Fibroblast of the conjunctiva (primary cell): ENCODE measurements around the gene ZNF664.

ENCODE experiments used
- DNase-seq: peaks from one replicate; pipeline ENCODE4 v3.0.0-alpha.2; 2010; ENCODE audit warnings: low read depth

The ZNF664 gene

DNA sequence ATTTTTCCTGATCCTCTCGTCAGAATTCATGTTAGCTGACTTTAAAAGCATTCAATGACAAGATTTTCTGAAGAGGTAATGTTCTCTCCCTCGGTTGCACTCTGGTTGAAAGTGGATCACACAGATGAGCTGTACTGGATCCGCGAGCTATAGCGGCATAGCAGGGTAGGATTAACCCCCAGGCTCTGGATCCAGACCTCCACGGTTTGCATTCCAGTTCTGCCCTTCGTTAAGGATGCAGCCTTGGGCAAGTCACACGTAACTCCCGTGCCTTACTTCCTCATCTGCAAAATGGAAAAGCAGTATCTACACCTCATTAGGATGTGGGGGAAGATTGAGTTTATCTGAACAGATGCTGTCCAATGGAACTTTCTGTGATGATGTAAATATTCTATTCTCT is 14.1 kb upstream of the ZNF664 start:
- no peak for DNase-seq

DNA sequence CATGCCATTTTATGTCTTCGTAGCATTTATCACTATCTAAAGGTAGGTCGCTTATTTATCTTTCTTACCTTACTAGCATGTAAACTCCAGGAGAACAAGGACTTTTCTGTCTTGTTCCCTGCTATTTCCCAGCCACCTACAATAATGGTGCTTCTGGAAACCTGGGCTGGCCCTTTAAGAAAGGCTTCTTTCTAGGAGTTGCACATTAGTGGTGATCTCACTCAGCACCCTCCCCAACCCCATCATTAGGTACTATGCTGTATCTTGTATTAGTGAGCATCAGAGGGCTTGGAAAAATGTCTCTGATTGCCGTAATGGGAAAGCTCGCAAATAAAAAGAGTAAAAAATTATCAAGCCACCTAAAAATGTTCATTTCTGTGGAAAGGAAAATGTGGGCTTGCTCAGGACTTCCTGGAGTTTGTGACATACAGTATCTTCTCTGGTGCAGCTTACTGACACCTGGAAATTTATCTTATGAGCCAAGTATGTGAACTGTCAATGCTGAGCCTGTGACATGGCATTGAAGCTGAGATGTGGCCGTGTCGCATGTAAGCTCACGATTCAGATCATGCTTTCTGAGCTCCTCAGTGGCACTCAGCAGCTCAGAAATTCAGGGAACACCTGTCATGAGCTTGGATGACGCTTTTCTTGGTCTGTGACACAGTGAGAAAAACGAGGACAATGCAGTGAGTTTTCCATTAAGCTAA is 12.8 kb upstream of the ZNF664 start:
- DNase-seq = no peak

DNA sequence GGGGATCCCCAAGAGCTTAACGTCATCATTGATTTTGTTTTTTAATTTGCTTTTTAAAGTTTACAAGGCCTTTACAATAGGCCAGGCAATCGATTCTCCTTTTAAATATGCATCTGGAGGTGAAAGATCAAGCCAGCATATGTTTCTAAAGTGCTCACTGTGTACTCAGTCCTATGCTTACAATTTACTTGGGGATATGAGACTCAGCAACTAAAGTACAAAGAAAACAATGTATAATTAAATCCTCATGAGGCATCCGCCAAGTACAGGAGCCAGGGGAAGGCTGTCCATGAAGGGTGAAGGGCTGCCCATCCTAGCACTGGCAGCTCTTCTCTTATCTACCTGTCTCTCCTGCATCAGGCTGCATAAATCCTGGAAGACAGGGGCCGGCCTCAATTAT is 12.2 kb upstream of the ZNF664 start:
- no peak for DNase-seq

DNA sequence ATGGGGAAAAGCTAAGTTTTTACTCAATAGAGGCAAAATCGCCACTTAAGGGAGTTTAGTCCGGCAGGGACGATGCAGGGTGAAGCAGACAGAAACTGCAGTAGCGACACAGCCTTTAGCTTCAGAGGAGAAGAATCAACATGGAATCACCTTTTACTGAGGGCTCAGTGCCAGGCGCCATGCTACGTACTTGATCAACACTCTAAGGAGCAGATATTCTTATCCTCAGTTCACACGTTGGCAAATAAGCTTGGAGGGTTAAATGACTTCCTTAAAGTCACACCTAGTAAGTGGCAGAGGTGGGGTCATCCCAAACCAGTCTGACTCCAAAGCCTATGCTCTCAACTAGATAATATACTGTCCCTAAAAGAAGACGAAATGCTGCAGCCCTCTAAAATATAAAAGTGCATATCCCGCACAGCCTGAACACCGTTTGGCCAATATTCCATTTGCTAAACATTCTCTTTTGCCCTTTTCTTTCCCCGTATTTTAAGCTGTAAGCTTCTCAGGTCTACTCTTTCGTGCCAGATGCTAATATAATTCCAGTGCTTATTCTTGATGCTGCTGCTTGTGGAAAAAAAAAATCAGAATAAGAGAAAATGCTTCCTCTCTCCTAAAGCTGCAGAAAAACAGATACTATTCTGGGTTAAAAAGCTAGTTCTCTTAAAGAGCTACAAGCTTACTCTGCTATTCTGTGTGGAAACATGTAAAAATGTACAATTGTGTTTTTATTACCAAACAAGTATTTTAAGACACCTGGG is 11.2 kb upstream of the ZNF664 start:
- DNase-seq = no peak

DNA sequence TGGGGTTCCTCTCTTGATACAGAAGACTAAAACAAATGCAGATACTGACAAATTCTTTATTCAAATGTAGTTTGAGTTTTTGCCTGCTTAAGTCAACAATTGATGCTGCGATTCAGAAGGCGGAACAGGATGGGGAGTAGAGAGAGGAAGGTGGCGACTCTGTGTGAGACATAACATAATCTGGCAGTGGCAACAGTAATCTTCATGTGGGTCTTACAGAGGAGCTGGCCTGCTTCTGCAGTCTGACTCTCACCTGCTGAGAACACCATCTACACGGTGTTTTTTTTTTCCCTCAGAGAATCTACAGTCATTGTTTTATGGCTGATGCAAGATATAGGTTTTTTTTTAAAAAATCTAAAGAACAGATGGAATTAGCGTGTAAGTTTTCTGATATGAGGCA is 10.5 kb upstream of the ZNF664 start:
- DNase-seq = no peak

DNA sequence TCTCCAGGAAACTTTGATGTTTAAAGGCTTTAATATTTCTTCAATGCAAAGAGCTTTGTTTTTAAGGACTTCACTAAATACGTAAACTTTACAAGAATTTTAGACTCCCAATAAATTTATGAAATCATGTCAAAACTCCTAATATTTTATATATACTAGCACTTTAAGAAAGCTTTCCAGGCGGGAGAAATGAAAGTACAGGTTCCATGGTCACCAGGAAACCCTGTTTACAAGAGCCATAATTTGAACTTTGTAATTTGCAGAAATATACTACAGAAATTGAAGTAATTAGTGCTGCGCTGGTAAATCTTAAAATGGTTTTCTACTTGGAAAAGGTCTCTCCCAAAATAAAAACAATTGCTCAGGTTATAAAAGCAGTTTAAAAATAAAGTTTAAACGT is 9.2 kb upstream of the ZNF664 start:
- DNase-seq = no peak

DNA sequence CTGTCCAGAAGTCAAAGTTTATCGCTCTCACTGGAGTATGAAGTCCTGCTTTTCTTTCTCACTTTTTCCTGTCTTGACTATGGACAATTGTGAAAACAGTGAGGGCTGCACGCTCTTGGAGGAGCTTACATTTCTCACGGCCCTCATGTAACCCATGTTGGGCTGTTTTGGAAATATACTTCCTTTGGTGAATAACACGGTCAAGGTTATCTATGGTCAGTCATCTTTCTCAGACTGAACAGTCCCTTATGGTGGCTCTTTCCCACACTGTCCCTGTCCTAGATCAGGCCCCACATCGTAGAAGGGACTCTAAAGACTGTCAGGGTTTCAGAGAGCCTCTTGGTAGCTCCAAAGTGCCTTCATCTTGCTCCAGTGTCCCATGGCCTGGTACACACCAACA is 7.6 kb upstream of the ZNF664 start:
- DNase-seq = no peak

DNA sequence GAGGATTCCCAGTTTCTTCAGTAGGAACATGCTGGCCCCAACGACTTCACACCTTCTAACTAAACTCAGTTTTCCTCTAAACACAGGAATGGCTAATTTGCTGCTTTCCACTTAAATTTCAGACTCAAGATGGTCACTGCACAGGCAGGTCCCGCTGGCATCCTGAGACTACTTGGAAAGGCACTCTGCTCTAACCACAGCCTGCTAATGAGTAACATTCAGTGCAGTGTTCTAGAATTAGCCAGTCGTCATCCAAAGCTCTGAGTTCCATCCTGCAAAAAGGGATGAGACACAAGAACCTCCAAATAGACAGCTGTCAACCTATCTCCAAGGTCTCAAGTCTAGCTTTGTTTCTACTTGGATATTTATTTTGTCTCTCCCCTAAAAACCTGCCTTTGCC is 6.4 kb upstream of the ZNF664 start:
- DNase-seq = no peak

DNA sequence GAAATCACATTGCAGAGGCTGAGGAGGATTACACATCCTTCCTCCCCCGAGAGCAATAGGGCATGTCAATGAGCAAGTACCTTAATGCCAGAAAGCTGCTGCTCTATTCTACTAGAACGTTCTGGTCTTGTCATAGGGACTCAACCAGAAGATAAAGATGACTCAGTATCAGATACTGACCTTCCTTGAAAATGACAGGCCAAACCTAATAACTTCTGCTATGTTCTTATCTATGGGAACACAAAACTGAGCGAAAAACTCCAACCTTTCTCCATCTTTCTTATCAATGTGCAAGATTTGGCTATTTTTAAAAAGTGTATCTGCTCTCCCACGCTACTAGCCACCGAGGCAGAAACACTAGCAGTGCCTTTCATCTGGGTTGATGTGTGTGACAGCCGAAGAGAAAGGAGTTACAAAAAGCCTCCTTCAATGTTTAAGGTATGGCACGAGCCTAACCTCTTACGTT is 5.9 kb upstream of the ZNF664 start:
- no peak for DNase-seq

DNA sequence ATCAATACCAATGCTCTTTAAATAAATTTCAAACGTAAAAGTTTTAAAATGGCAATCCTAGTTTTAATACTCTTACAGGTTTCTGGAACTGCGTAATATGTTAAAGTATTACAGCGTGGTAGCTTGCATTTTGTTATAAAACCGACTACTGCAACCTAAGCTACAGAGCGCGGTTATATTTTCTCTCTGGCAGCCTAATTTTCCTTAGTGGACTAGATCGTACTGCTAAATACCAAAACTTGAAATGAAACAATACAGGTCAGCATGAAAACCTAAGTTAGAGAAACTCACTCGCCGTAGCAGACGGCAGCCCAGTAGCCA is 1.6 kb upstream of the ZNF664 start:
- DNase-seq = no peak

DNA sequence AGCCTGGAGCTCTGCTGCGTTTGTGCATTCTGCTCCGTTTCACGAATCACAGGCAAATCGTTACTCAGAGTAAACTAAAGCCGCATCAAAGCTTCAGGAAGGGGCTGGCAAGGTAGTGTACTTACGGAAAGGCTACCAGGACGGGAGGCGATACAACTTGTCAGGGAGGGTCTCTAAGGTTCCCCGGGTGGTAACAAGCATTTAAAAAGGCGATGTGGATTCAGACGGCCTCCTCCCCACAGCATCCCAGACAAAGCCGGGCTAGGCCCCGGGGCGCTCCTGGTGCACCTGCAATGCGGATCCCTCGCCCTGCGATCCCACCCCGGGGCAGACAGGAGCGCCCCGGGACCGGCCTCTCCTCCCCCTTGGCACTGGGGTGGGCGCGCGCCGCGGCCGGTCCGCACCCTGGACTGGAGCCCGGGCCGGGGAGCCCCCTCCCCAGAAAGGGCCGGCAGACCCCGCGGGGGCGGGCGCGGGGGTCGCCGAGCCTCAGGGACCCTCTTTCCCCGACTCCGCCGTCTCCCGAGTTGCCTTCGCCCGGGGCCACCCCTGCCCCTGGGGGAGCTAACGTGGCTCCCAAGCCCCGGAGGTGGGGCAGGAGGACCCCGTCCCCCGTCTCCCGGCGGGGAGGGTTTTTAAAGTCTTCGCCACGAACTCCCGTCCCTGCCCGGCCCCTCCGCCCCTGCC is 1.1 kb upstream of the ZNF664 start:
- DNase-seq = no peak

DNA sequence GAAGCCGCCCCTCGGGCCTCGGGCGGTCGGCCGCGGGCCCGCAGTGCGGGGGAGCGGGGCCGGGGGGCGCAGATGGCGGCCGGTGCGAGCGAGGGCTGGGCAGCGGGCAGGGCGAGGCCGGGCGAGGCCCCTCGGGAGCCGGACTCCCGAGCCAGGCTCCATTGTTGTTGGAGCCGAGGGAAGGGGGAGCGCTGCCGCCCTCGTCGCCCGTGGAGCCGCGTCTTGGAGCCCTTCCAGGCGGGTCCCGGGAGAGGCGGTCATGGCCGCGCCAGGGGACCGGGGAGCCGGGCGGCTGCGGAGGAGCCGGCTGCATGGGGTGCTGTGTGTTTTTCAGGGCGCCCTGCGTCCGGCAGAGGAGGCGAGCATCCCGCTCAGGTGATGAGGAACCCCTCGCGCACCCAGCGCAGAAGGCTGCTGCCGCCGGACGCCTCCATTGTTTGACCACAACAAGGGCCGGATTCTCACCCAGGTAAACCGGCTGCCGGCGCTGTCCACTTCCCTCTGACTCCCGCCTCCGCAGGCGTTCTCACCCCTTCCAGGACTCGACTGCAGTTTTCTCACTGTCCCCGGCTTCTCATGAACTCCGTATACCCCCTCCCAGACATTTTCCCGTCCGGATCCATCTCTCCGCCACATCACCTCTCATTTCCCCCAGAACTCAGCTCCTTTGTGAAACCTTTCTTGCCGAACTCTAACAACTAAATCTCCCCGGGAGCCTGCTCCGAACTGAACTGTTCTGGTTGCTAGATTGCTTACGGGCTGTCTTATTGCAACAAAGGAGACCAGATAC is 732 bp downstream of the ZNF664 start:
- DNase-seq = no peak

DNA sequence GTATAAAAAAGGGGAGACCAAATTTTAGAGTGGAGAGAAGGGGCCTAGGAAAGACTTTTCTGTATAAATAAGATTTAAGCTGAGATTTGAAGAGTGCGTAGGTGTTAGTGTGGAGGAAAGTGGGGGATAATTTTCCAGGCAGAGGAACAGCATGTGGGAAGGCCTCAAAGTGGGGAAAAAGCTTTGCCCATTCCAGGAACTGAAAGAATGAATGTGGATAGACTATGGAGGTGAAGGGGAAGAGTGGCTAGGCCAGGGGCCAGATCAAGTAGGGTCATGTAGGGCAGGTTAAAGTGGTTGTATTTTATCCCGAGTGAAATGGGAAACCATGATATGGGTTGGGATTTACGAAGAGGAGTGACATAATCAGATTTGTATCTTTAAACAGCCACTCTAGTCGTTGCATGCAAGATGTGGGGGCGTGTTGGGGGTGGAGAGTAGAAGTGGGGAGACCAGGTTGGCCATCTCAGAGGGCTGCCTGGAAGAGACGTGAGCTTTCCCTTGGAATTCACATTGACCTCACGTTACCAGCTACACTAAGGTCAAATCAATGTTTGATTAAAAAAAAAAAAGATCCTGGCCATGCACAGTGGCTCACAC is 3.3 kb downstream of the ZNF664 start:
- no peak for DNase-seq

DNA sequence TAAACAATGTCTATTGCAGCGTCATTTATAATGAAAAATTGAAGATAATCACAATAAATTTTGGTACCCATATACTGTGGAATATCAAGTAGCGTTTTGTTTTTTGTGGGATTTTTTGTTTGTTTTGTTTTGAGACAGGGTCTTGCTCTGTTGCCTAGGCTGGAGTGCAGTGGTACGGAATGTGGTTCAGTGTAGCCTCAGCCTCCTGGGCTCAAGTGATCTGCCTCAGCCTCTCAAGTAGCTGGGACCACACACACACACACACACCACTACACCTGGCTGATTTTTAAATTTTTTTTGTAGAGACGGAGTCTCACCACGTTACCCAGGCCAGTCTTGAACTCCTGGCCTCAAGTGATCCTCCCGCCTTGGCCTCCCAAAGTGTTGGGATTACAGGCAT is 6.6 kb downstream of the ZNF664 start:
- no peak for DNase-seq

DNA sequence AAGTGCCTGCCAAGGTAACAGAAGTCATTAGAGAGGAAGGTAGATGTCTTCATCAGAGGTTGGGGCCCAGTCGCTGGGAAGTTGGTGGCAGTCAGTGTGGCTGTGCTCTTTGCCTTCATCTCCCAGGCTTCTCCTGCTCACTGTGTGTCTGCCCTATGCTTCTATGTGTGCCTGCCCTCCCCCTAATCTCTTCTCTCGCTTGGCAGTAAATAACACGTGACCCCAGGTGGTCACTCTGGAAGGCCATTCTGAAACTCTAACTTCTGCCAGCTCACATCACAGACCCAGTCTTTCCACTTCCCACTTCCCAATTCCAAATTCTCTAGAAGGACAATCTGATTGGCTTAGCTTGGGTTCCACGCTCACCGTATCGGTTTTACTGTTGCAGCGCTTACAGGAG is 9.3 kb downstream of the ZNF664 start:
- no peak for DNase-seq

DNA sequence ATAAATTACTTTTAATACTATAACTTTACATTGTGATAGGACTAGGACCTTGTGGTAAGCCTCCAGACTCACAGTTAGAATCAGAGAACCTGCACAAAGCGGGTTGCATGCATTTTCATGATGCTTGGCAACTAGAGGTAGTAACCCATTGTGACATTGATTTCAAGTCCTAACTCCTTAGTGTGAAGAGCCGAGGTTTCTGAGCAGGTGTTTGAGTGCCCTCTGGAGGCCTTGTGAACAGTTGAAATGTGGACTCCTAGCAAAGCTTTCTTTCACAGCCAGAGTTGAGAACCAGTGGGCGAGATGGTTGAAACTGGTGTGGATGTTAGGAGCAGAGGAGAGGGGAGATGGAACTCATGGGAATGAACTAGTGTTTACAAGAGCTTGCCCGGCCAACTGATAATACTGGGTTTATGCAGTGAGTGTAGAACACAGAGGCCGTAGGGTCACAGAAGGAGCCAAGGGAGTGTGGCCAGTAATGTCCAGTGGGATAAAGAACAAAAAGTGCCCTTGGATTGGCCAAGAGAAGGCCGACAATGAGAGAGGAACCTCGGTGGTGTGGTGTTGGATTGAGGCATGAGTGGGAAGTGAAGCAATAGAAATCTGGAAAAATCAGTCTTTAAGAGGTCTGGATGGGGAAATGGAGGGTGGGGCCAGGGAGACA is 10.9 kb downstream of the ZNF664 start:
- peak; percentile 71 for DNase-seq

DNA sequence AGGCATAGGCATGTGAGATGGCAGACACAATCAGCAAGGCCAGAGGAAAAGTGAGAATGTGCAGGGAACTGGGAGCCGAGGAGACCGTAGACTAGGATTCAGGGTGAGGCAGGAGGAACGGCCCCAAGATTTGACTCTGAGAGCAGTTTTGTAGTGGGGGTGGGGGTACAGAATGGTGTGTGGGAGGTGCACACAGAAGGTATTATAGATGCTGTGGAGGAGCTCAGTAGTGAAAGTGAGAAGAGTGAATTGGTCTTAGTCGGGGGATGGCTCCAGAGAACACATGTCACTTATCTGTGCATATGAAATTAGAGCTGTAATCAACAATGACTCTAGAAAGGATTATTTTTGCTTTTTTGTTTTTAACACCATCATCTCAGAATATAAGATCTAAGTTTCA is 11.9 kb downstream of the ZNF664 start:
- DNase-seq = no peak

DNA sequence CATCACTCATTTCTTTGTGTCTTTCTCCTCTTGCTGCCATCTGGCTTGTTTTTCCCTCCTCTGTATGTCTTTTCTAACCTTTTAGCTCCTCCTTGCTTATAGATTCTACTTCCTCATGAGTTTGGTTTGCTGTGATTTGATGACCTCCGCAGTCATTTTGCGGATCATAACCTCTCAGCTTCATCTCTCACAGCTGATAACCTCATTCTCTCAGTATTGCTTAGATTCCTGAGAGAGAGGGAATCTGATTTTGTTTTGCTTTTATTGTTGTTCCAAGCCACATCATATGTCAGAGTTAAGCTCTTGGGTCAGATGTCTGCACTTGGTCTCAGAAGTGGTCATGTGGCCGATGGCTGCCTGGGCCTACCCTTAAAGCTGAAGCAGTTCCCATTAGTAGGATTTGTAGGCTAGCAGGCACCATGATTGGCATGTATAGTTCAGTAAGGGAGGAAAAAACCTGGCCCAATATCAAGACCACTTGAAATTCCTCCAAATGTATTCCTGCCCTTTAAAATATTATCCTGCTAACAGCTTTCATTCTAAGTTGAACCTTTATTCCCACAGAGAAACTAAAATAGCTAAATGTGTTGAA is 13.5 kb downstream of the ZNF664 start:
- no peak for DNase-seq

DNA sequence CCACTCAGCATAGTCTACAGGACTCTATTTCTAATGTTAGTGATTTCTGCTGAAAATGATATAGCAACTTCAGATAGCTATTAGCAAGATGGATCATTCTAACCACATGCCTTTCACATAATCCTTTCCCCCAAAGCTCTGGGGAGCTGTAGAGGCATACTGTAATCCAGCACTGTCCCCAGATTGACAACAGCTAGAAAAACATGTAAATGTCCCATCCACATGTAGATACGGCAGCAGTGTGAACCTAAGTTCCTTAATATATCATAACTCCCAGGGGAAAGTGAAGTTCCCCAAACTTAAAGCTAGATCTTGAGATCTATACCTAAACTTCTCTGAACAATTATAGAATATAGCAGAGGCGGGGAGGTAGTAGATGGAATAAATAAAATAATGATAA is 14.0 kb downstream of the ZNF664 start:
- no peak for DNase-seq

DNA sequence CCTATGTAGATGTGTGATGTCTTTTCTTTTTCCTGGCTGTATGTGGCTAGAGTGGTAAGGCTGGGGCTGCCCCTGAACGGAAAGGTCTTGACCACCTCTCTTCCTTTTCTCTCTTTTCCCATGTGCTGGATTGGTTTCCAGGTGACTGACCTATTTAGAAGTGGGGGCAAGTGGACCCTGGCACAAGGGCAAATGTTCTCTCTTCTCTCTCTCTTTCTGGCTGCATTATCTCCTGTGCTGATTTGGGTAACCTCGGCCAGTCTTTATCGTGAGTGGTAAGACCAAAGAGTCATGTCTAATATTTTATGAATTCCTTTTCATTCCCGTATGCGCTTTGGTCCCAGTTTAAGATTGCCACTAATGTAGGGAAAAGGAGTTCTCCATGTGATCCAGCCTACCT is 16.2 kb downstream of the ZNF664 start:
- DNase-seq = no peak

DNA sequence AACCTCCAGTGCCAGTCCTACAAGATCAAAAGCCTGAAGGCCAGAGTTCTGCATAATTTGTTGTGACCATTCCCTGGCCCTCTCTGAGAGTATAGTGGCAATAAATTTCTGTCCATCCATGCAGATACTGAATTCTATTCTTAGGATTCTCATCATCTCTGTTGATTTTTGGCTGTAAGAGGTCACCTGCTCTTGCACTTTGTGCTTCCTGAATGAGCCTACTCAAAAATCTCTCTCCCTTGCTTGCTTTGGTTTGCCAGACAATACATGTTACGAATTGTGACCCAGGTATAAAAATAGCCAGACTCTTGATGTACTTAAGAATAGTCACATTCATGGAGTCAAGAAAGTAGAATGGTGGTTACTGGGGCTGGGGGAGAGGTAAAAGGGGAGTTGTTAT is 16.7 kb downstream of the ZNF664 start:
- no peak for DNase-seq
